Esophagus squamous epithelium (tissue), 5 donors: ENCODE data around the gene CITED2. TPM values are rescaled to one million over a fixed set of nuclear protein-coding genes. Genes with fewer than 3 reads are reported as not detected.
"Not testable (repeated sequence)": the region's sequence is repeated elsewhere in the genome, so short reads cannot be mapped to it uniquely, and the experiment has no call there.

Experiments
- DNase-seq: peaks from one replicate; lab custom pipeline; 2025; lab: John Stamatoyannopoulos, UW
- H3K27ac ChIP-seq, 4 donors: fragments of 200-600 bp; sonication (generic); one replicate each; pipeline ENCODE4 v1.5.1; 2016 to 2019; ENCODE audit warnings: mild to moderate bottlenecking in 1 of 4
- H3K27me3 ChIP-seq, 4 donors: fragments of 200-600 bp; sonication (generic); 1 replicate in 3 of 4; 2 replicates in 1 of 4; pipeline versions ENCODE4 v1.5.1 to v1.6.0; 2017 to 2021; ENCODE audit warnings: antibody characterized with exemption in 1 of 4
- H3K36me3 ChIP-seq, 3 donors: fragments of 200-600 bp; sonication (generic); one replicate each; pipeline ENCODE4 v1.5.1; 2016 to 2019
- H3K4me1 ChIP-seq, 3 donors: fragments of 200-600 bp; sonication (generic); one replicate each; pipeline ENCODE4 v1.5.1; 2017 to 2019
- H3K4me3 ChIP-seq, 4 donors: fragments of 200-600 bp; sonication (generic); 1 replicate in 3 of 4; 2 replicates in 1 of 4; pipeline ENCODE4 v1.5.1; 2016 to 2019; ENCODE audit warnings: mild to moderate bottlenecking in 2 of 4, moderate library complexity in 1 of 4
- H3K9me3 ChIP-seq, 3 donors: fragments of 200-600 bp; sonication (generic); one replicate each; pipeline ENCODE4 v1.5.1; 2016 to 2019
- CTCF ChIP-seq, 6 experiments: fragments of 450-650 bp in 4 of 6; fragments of 200-600 bp in 2 of 6; sonication (generic) in 2 of 6; IDR thresholded peaks; one replicate each; pipeline ENCODE4 v1.5.1; 2016 to 2019; ENCODE audit warnings: antibody characterized with exemption in 6 of 6, mild to moderate bottlenecking in 4 of 6, moderate library complexity in 4 of 6
- POLR2A ChIP-seq, 4 donors: fragments of 450-650 bp; IDR thresholded peaks; one replicate each; pipeline ENCODE4 v1.6.1; 2017; ENCODE audit warnings: antibody characterized with exemption in 4 of 4, mild to moderate bottlenecking in 4 of 4, moderate library complexity in 3 of 4
- WGBS, 2 donors: methylation state at CpG; one replicate each; pipeline ENCODE4 v1.1.5; 2018; 5-methylcytosine and 5-hydroxymethylcytosine counted together
- intact Hi-C: fragments of 100-400 bp; cut with DNase I; formaldehyde crosslinking; loops from one replicate; pipeline ENCODE4 v1.15.0; 2022
- total RNA-seq, 4 donors: library from RNA; depleted of rRNA; stranded (reverse); fragments of >200 nt; gene quantifications; one replicate each; pipeline ENCODE4 v1.1.0, GENCODE V29; 2016
- donor health status: DM: yes; HTN: yes; CAD: no.

The CITED2 gene
- total RNA-seq, 4 donors from 2014 or later = 24.8 to 169 (median 60.9) TPM

GRCh38 chr6:139416146-139416545 is 41.7 kb upstream of the CITED2 start:
- H3K4me1 ChIP-seq = no peaks in the 10 kb centered on the region
- no peaks in the 10 kb centered on the region for H3K27me3 ChIP-seq
- H3K9me3 ChIP-seq = no peaks in the 10 kb centered on the region
- DNase-seq = no peak
- intact Hi-C loops = no loop called here
- no peak overlapping the region for H3K4me3 ChIP-seq
- TF ChIP-seq POLR2A (IDR thresholded peaks at IDR 0.05) = no peak
- no peak for TF ChIP-seq CTCF (IDR thresholded peaks at IDR 0.05)
- WGBS, 2 donors = 28 to 61% methylated on average over 2 of the region's 2 CpGs
- H3K36me3 ChIP-seq = no peaks in the 10 kb centered on the region
- H3K27ac ChIP-seq = no peak overlapping the region

GRCh38 chr6:139415365-139415764 is 40.9 kb upstream of the CITED2 start:
- Histone ChIP-seq H3K27me3 (no peaks in the 10 kb centered on the region), H3K9me3 (no peaks in the 10 kb centered on the region), H3K36me3 (no peaks in the 10 kb centered on the region), H3K27ac (no peak overlapping the region), H3K4me3 (no peak overlapping the region), H3K4me1 (no peaks in the 10 kb centered on the region)
- no peak for DNase-seq
- intact Hi-C loops = no loop called here
- TF ChIP-seq CTCF (IDR thresholded peaks at IDR 0.05) (no peak), POLR2A (IDR thresholded peaks at IDR 0.05) (no peak)
- 85 to 90% methylated on average over 3 of the region's 3 CpGs for WGBS, 2 donors

- WGBS, 2 donors = 82 to 93% methylated on average over 1 of the region's 1 CpG
- H3K27ac ChIP-seq, DNase-seq, H3K36me3 ChIP-seq, H3K4me3 ChIP-seq, intact Hi-C loops, H3K27me3 ChIP-seq, H3K9me3 ChIP-seq, H3K4me1 ChIP-seq: not testable (repeated sequence)
Measured at GRCh38 chr6:139412103-139412502, 37.7 kb upstream of the CITED2 start.

- 68 to 73% methylated on average over 4 of the region's 4 CpGs for WGBS, 2 donors
- TF ChIP-seq POLR2A (IDR thresholded peaks at IDR 0.05) = no peak
- no peak for TF ChIP-seq CTCF (IDR thresholded peaks at IDR 0.05)
- intact Hi-C loops = no loop called here
- Histone ChIP-seq H3K27ac (no peak overlapping the region), H3K36me3 (no peaks in the 10 kb centered on the region), H3K4me3 (no peak overlapping the region), H3K4me1 (no peaks in the 10 kb centered on the region), H3K27me3 (no peaks in the 10 kb centered on the region), H3K9me3 (no peaks in the 10 kb centered on the region)
- DNase-seq = no peak
Measured at GRCh38 chr6:139409026-139409425, 34.6 kb upstream of the CITED2 start.

GRCh38 chr6:139407718-139408222 is 33.3 kb upstream of the CITED2 start:
- H3K27ac ChIP-seq = no peak overlapping the region
- 58 to 63% methylated on average over 4 of the region's 4 CpGs for WGBS, 2 donors
- DNase-seq = no peak
- no peaks in the 10 kb centered on the region for H3K9me3 ChIP-seq
- H3K4me3 ChIP-seq = no peak overlapping the region
- intact Hi-C loops = no loop called here
- TF ChIP-seq POLR2A (IDR thresholded peaks at IDR 0.05) = no peak
- TF ChIP-seq CTCF (IDR thresholded peaks at IDR 0.05) = no peak
- no peaks in the 10 kb centered on the region for H3K27me3 ChIP-seq
- H3K4me1 ChIP-seq = no peaks in the 10 kb centered on the region
- no peaks in the 10 kb centered on the region for H3K36me3 ChIP-seq
